GM23338 (cell line): ENCODE data around the gene MOSMO. TPM values are rescaled to one million over a fixed set of nuclear protein-coding genes. Genes with fewer than 3 reads are reported as not detected.

ENCODE experiments used
- ATAC-seq: fragments of 200-7000 bp; cut with Tn5 transposase; 3 replicates; pipeline ENCODE4 v1.9.1; 2020
- DNase-seq: peaks from one replicate; pipeline ENCODE4 v3.0.0-alpha.2; 2015; ENCODE audit warnings: low spot score
- H2AFZ ChIP-seq: fragments of 200-600 bp; sonication (generic); 2 replicates; pipeline ENCODE4 v1.8.0; 2016; ENCODE audit warnings: antibody characterized with exemption, mild to moderate bottlenecking, moderate library complexity
- H3F3A ChIP-seq: fragments of 200-600 bp; sonication (generic); replicated peaks from 2 replicates; pipeline ENCODE4 v1.8.0; 2017; ENCODE audit warnings: antibody characterized with exemption, mixed run types, low read depth
- H3K27ac ChIP-seq: fragments of 200-600 bp; sonication (generic); 2 replicates; pipeline ENCODE4 v1.6.1; 2016; ENCODE audit warnings: low read depth
- H3K27me3 ChIP-seq: fragments of 200-600 bp; sonication (generic); 2 replicates; pipeline ENCODE4 v1.8.0; 2016; ENCODE audit warnings: mild to moderate bottlenecking, mixed run types, moderate library complexity; ENCODE audit not compliant: insufficient read depth
- H3K36me3 ChIP-seq: fragments of 200-600 bp; sonication (generic); 2 replicates; pipeline ENCODE4 v1.8.0; 2016; ENCODE audit warnings: mild to moderate bottlenecking; ENCODE audit not compliant: insufficient read depth
- H3K4me1 ChIP-seq: fragments of 200-600 bp; sonication (generic); 2 replicates; pipeline ENCODE4 v1.8.0; 2016; ENCODE audit warnings: mild to moderate bottlenecking, moderate library complexity; ENCODE audit not compliant: insufficient read depth
- H3K4me2 ChIP-seq: fragments of 200-600 bp; sonication (generic); 2 replicates; pipeline ENCODE4 v1.7.1; 2017; ENCODE audit warnings: mixed run types
- H3K4me3 ChIP-seq: fragments of 200-600 bp; sonication (generic); 2 replicates; pipeline ENCODE4 v1.6.1; 2016; ENCODE audit warnings: mixed run types
- H3K79me2 ChIP-seq: fragments of 200-600 bp; sonication (generic); replicated peaks from 2 replicates; pipeline ENCODE4 v1.8.0; 2017; ENCODE audit warnings: mild to moderate bottlenecking; ENCODE audit not compliant: insufficient read depth
- H3K9me2 ChIP-seq: fragments of 200-600 bp; sonication (generic); 2 replicates; pipeline ENCODE4 v1.8.0; 2017; ENCODE audit not compliant: insufficient read depth
- H4K20me1 ChIP-seq: fragments of 200-600 bp; sonication (generic); replicated peaks from 2 replicates; pipeline ENCODE4 v1.8.0; 2017; ENCODE audit warnings: mild to moderate bottlenecking; ENCODE audit not compliant: insufficient read depth
- H3K27ac Mint-ChIP-seq: 2 replicates; pipeline ENCODE4 v1.8.0; 2020; ENCODE audit warnings: inconsistent platforms, mild to moderate bottlenecking, moderate library complexity, mixed read lengths
- H3K27me3 Mint-ChIP-seq: 3 replicates; pipeline ENCODE4 v1.8.0; 2022; ENCODE audit warnings: low read depth, mild to moderate bottlenecking, moderate library complexity, mixed read lengths, inconsistent platforms; ENCODE audit not compliant: insufficient read depth, poor library complexity
- H3K36me3 Mint-ChIP-seq: 3 replicates; pipeline ENCODE4 v1.8.0; 2021; ENCODE audit warnings: low read depth, mild to moderate bottlenecking, inconsistent platforms, moderate library complexity, mixed read lengths
- H3K4me1 Mint-ChIP-seq: 3 replicates; pipeline ENCODE4 v1.8.0; 2020; ENCODE audit warnings: mild to moderate bottlenecking, inconsistent platforms, mixed read lengths
- H3K4me3 Mint-ChIP-seq: 3 replicates; pipeline ENCODE4 v1.8.0; 2021; ENCODE audit warnings: moderate library complexity, mild to moderate bottlenecking, inconsistent platforms, mixed read lengths
- H3K9me3 Mint-ChIP-seq: 3 replicates; pipeline ENCODE4 v1.8.0; 2020; ENCODE audit warnings: moderate library complexity, mild to moderate bottlenecking, inconsistent platforms, mixed read lengths
- CREB1 ChIP-seq: fragments of 250-450 bp; sonication (Bioruptor Pico); IDR thresholded peaks from 2 replicates; pipeline ENCODE4 v1.5.0; 2020; ENCODE audit warnings: low read depth, mild to moderate bottlenecking, moderate library complexity
- EZH2 ChIP-seq: fragments of 200-600 bp; sonication (generic); IDR thresholded peaks from one replicate; pipeline ENCODE4 v1.8.0; 2017; ENCODE audit warnings: antibody characterized with exemption, mild to moderate bottlenecking, low read depth; ENCODE audit not compliant: unreplicated experiment
- EZH2phosphoT487 ChIP-seq: fragments of 200-600 bp; sonication (generic); IDR thresholded peaks from one replicate; pipeline ENCODE4 v1.8.1; 2018; ENCODE audit warnings: antibody characterized with exemption; ENCODE audit not compliant: unreplicated experiment
- JUNB ChIP-seq: IDR thresholded peaks from one replicate; pipeline ENCODE4 v1.6.1; 2016; ENCODE audit warnings: antibody characterized with exemption; ENCODE audit not compliant: unreplicated experiment
- NANOG ChIP-seq: IDR thresholded peaks from 2 replicates; pipeline ENCODE4 v1.6.1; 2016; ENCODE audit warnings: antibody characterized with exemption, borderline replicate concordance
- POLR2AphosphoS5 ChIP-seq: IDR thresholded peaks from 2 replicates; pipeline ENCODE4 v1.6.1; 2016; ENCODE audit warnings: antibody characterized with exemption, low read depth
- STAT1 ChIP-seq: IDR thresholded peaks from one replicate; pipeline ENCODE4 v1.6.1; 2016; ENCODE audit warnings: antibody characterized with exemption; ENCODE audit not compliant: unreplicated experiment
- ZNF114 ChIP-seq: fragments of 250-450 bp; sonication (Bioruptor Pico); IDR thresholded peaks from 2 replicates; pipeline ENCODE4 v1.5.0; 2020; ENCODE audit warnings: mild to moderate bottlenecking, moderate library complexity
- ZNF331 ChIP-seq: fragments of 250-450 bp; sonication (Bioruptor Pico); IDR thresholded peaks from 2 replicates; pipeline ENCODE4 v1.5.0; 2020; ENCODE audit warnings: low read depth, mild to moderate bottlenecking, moderate library complexity
- polyA plus RNA-seq: library from polyadenylated mRNA; unstranded; fragments of >200 nt; fragmentation: Nextera tagmentation; extraction: Ambion mirVana; gene quantifications from 2 replicates; pipeline ENCODE4 v1.2.1, GENCODE V29; 2016
- total RNA-seq: library from RNA; depleted of rRNA; stranded (reverse); fragments of >200 nt; shearing (Covaris generic); gene quantifications from 2 replicates; pipeline ENCODE4 v1.2.3, GENCODE V29; 2014
- TF ChIP-seq, protein P1 (sequence below): fragments of 250-450 bp; sonication (Bioruptor Pico); IDR thresholded peaks from 2 replicates; pipeline ENCODE4 v1.5.0; 2020; ENCODE audit warnings: mild to moderate bottlenecking, moderate library complexity
- TF ChIP-seq, protein P2 (sequence below): IDR thresholded peaks from one replicate; pipeline ENCODE4 v1.6.1; 2018; ENCODE audit warnings: antibody characterized with exemption; ENCODE audit not compliant: unreplicated experiment
- TF ChIP-seq, protein P3 (sequence below), 2 experiments: fragments of 200-600 bp in 1 of 2; sonication (generic) in 1 of 2; conservative IDR thresholded peaks; 2 replicates each; pipeline versions ENCODE4 v1.5.1 to v1.6.1; 2016 to 2017; ENCODE audit warnings: antibody characterized with exemption in 2 of 2, low read depth in 2 of 2, mild to moderate bottlenecking in 2 of 2, moderate library complexity in 1 of 2
- TF ChIP-seq, protein P4 (sequence below): IDR thresholded peaks from 2 replicates; pipeline ENCODE4 v1.6.1; 2016; ENCODE audit warnings: antibody characterized with exemption

The MOSMO gene
- total and polyA plus RNA-seq, 2 experiments from 2014 or later, result 8.7 to 19.2 TPM

DNA sequence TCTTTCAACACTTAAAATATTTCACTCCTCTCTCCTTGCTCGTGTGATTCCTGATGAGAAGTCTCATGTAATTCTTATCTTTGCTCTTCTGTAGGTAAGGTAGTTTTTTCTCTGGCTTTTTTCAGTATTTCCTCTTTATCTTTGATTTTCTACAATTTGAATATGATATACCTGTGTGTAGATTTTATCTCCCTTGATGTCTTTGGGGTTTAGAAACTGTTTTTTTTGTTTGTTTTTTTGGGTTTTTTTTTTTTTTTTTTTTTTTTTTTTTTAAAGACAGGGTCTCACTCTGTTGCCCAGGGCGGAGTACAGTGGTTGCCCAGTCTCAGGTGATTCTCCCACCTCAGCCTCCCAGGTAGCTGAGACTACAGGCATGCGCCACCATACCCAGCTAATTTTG lies 26.6 kb downstream of the MOSMO start:
- Histone ChIP-seq H3K9me2 (no peaks in the 10 kb centered on the region), H3K27me3 (no peaks in the 10 kb centered on the region), H3K36me3 (no peaks in the 10 kb centered on the region), H2AFZ (no peak overlapping the region), H3F3A (no peaks in the 10 kb centered on the region), H3K4me2 (no peak overlapping the region), H3K4me1 (no peaks in the 10 kb centered on the region), H4K20me1 (no peaks in the 10 kb centered on the region), H3K4me3 (no peak overlapping the region), H3K27ac (0 out of 2 replicates have a peak overlapping the region, but pooled peaks have one; percentile 32), H3K79me2 (peaks cover 25% of the 10 kb centered on the region)
- H3K4me1 Mint-ChIP-seq, result peaks cover 16% of the 10 kb centered on the region
- H3K36me3 Mint-ChIP-seq, result peaks cover 6% of the 10 kb centered on the region; the same call in 2 of the 3 replicates
- TF ChIP-seq ZNF331 (CRISPR knock-in tag) (no peak), EZH2phosphoT487 (no peak), JUNB (no peak), NANOG (no peak), ZNF114 (CRISPR knock-in tag) (no peak), CREB1 (CRISPR knock-in tag) (no peak), EZH2 (no peak), STAT1 (no peak), POLR2AphosphoS5 (no peak)
- TF ChIP-seq, protein P1, sequence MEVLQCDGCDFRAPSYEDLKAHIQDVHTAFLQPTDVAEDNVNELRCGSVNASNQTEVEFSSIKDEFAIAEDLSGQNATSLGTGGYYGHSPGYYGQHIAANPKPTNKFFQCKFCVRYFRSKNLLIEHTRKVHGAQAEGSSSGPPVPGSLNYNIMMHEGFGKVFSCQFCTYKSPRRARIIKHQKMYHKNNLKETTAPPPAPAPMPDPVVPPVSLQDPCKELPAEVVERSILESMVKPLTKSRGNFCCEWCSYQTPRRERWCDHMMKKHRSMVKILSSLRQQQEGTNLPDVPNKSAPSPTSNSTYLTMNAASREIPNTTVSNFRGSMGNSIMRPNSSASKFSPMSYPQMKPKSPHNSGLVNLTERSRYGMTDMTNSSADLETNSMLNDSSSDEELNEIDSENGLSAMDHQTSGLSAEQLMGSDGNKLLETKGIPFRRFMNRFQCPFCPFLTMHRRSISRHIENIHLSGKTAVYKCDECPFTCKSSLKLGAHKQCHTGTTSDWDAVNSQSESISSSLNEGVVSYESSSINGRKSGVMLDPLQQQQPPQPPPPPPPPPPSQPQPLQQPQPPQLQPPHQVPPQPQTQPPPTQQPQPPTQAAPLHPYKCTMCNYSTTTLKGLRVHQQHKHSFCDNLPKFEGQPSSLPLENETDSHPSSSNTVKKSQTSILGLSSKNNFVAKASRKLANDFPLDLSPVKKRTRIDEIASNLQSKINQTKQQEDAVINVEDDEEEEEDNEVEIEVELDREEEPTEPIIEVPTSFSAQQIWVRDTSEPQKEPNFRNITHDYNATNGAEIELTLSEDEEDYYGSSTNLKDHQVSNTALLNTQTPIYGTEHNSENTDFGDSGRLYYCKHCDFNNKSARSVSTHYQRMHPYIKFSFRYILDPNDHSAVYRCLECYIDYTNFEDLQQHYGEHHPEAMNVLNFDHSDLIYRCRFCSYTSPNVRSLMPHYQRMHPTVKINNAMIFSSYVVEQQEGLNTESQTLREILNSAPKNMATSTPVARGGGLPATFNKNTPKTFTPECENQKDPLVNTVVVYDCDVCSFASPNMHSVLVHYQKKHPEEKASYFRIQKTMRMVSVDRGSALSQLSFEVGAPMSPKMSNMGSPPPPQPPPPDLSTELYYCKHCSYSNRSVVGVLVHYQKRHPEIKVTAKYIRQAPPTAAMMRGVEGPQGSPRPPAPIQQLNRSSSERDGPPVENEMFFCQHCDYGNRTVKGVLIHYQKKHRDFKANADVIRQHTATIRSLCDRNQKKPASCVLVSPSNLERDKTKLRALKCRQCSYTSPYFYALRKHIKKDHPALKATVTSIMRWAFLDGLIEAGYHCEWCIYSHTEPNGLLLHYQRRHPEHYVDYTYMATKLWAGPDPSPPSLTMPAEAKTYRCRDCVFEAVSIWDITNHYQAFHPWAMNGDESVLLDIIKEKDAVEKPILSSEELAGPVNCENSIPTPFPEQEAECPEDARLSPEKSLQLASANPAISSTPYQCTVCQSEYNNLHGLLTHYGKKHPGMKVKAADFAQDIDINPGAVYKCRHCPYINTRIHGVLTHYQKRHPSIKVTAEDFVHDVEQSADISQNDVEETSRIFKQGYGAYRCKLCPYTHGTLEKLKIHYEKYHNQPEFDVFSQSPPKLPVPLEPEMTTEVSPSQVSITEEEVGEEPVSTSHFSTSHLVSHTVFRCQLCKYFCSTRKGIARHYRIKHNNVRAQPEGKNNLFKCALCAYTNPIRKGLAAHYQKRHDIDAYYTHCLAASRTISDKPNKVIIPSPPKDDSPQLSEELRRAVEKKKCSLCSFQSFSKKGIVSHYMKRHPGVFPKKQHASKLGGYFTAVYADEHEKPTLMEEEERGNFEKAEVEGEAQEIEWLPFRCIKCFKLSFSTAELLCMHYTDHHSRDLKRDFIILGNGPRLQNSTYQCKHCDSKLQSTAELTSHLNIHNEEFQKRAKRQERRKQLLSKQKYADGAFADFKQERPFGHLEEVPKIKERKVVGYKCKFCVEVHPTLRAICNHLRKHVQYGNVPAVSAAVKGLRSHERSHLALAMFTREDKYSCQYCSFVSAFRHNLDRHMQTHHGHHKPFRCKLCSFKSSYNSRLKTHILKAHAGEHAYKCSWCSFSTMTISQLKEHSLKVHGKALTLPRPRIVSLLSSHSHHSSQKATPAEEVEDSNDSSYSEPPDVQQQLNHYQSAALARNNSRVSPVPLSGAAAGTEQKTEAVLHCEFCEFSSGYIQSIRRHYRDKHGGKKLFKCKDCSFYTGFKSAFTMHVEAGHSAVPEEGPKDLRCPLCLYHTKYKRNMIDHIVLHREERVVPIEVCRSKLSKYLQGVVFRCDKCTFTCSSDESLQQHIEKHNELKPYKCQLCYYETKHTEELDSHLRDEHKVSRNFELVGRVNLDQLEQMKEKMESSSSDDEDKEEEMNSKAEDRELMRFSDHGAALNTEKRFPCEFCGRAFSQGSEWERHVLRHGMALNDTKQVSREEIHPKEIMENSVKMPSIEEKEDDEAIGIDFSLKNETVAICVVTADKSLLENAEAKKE, result no peak
- TF ChIP-seq, protein P2, sequence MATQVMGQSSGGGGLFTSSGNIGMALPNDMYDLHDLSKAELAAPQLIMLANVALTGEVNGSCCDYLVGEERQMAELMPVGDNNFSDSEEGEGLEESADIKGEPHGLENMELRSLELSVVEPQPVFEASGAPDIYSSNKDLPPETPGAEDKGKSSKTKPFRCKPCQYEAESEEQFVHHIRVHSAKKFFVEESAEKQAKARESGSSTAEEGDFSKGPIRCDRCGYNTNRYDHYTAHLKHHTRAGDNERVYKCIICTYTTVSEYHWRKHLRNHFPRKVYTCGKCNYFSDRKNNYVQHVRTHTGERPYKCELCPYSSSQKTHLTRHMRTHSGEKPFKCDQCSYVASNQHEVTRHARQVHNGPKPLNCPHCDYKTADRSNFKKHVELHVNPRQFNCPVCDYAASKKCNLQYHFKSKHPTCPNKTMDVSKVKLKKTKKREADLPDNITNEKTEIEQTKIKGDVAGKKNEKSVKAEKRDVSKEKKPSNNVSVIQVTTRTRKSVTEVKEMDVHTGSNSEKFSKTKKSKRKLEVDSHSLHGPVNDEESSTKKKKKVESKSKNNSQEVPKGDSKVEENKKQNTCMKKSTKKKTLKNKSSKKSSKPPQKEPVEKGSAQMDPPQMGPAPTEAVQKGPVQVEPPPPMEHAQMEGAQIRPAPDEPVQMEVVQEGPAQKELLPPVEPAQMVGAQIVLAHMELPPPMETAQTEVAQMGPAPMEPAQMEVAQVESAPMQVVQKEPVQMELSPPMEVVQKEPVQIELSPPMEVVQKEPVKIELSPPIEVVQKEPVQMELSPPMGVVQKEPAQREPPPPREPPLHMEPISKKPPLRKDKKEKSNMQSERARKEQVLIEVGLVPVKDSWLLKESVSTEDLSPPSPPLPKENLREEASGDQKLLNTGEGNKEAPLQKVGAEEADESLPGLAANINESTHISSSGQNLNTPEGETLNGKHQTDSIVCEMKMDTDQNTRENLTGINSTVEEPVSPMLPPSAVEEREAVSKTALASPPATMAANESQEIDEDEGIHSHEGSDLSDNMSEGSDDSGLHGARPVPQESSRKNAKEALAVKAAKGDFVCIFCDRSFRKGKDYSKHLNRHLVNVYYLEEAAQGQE, result no peak
- TF ChIP-seq, protein P3, sequence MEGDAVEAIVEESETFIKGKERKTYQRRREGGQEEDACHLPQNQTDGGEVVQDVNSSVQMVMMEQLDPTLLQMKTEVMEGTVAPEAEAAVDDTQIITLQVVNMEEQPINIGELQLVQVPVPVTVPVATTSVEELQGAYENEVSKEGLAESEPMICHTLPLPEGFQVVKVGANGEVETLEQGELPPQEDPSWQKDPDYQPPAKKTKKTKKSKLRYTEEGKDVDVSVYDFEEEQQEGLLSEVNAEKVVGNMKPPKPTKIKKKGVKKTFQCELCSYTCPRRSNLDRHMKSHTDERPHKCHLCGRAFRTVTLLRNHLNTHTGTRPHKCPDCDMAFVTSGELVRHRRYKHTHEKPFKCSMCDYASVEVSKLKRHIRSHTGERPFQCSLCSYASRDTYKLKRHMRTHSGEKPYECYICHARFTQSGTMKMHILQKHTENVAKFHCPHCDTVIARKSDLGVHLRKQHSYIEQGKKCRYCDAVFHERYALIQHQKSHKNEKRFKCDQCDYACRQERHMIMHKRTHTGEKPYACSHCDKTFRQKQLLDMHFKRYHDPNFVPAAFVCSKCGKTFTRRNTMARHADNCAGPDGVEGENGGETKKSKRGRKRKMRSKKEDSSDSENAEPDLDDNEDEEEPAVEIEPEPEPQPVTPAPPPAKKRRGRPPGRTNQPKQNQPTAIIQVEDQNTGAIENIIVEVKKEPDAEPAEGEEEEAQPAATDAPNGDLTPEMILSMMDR (conservative IDR thresholded peaks at IDR 0.05; ENCODE audit: low read depth in 2 of 2), result no peak
- TF ChIP-seq, protein P4, sequence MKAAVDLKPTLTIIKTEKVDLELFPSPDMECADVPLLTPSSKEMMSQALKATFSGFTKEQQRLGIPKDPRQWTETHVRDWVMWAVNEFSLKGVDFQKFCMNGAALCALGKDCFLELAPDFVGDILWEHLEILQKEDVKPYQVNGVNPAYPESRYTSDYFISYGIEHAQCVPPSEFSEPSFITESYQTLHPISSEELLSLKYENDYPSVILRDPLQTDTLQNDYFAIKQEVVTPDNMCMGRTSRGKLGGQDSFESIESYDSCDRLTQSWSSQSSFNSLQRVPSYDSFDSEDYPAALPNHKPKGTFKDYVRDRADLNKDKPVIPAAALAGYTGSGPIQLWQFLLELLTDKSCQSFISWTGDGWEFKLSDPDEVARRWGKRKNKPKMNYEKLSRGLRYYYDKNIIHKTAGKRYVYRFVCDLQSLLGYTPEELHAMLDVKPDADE, result no peak
- no peaks in the 10 kb centered on the region; the same call in 2 of the 3 replicates for H3K9me3 Mint-ChIP-seq
- ATAC-seq (no peak), DNase-seq (no peak)
- H3K27me3 Mint-ChIP-seq, result no peaks in the 10 kb centered on the region
- H3K27ac Mint-ChIP-seq, result 0 out of 2 replicates have a peak overlapping the region, but pooled peaks have one; percentile 64
- H3K4me3 Mint-ChIP-seq, result no peak overlapping the region
